Common myeloid progenitor, CD34-positive (primary cell): Measurements from ENCODE around the gene ACTR1A.
A peak's percentile ranks its signal among the peaks of the same experiment; 100 is the strongest.

ENCODE experiments used
- CTCF ChIA-PET: fragments of 350-600 bp; sonication (Branson Sonifier 250); formaldehyde crosslinking; loops from one replicate; lab custom pipeline; 2021; ENCODE audit warnings: antibody characterized with exemption; lab: Charles Lee
- POLR2A ChIA-PET: fragments of 350-600 bp; sonication (Branson Sonifier 250); formaldehyde crosslinking; loops from one replicate; lab custom pipeline; 2021; ENCODE audit warnings: antibody characterized with exemption; lab: Charles Lee
- DNase-seq, 3 donors: peaks; one replicate each; pipeline versions ENCODE4 v3.0.0 to v3.0.0-alpha.2; 2013
- H3K27ac ChIP-seq, 2 experiments: 1 replicate in 1 of 2; 2 replicates in 1 of 2; pipeline ENCODE4 v1.7.0; 2013; ENCODE audit warnings: inconsistent platforms in 2 of 2, low read length in 2 of 2, mild to moderate bottlenecking in 2 of 2, low read depth in 1 of 2, moderate library complexity in 1 of 2; ENCODE audit not compliant: severe bottlenecking in 2 of 2, insufficient read depth in 1 of 2, poor library complexity in 1 of 2
- H3K27me3 ChIP-seq, 5 experiments: replicated peaks in 2 of 5; 1 replicate in 3 of 5; 2 replicates in 2 of 5; pipeline versions ENCODE4 v1.6.1 to v1.7.0; 2013; ENCODE audit warnings: low read length in 4 of 5, mild to moderate bottlenecking in 2 of 5, moderate library complexity in 2 of 5, inconsistent platforms in 1 of 5; ENCODE audit not compliant: insufficient read depth in 5 of 5, control insufficient read depth in 4 of 5
- H3K36me3 ChIP-seq, 4 experiments: 1 replicate in 2 of 4; 2 replicates in 2 of 4; pipeline versions ENCODE4 v1.6.1 to v1.7.0; 2013; ENCODE audit warnings: low read length in 3 of 4, control low read depth in 1 of 4, mild to moderate bottlenecking in 1 of 4; ENCODE audit not compliant: control insufficient read depth in 4 of 4, insufficient read depth in 4 of 4
- H3K4me1 ChIP-seq, 4 experiments: 1 replicate in 3 of 4; 2 replicates in 1 of 4; pipeline versions ENCODE4 v1.6.1 to v1.7.1; 2013; ENCODE audit warnings: low read length in 3 of 4, mild to moderate bottlenecking in 3 of 4, control low read depth in 1 of 4, inconsistent platforms in 1 of 4, moderate library complexity in 1 of 4; ENCODE audit not compliant: control insufficient read depth in 4 of 4, insufficient read depth in 4 of 4; ENCODE audit errors: control extremely low read depth in 1 of 4
- H3K4me3 ChIP-seq, 7 experiments: 1 replicate in 4 of 7; 2 replicates in 3 of 7; pipeline versions ENCODE4 v1.5.1 to v1.7.0; 2013; ENCODE audit warnings: mild to moderate bottlenecking in 7 of 7, low read length in 6 of 7, moderate library complexity in 6 of 7, inconsistent platforms in 2 of 7, low read depth in 2 of 7, control low read depth in 1 of 7; ENCODE audit not compliant: insufficient read depth in 4 of 7, control insufficient read depth in 1 of 7; ENCODE audit errors: extremely low read depth in 1 of 7
- H3K9me3 ChIP-seq, 5 experiments: 1 replicate in 4 of 5; 2 replicates in 1 of 5; pipeline versions ENCODE4 v1.6.1 to v1.7.1; 2013; ENCODE audit warnings: low read length in 4 of 5, mild to moderate bottlenecking in 2 of 5, inconsistent platforms in 1 of 5, low read depth in 1 of 5, moderate library complexity in 1 of 5; ENCODE audit not compliant: control insufficient read depth in 4 of 5, insufficient read depth in 2 of 5; ENCODE audit errors: control extremely low read depth in 1 of 5
- WGBS: methylation state at CpG from one replicate; pipeline ENCODE4 v1.1.5; 2013; ENCODE audit not compliant: insufficient coverage; 5-methylcytosine and 5-hydroxymethylcytosine counted together

The ACTR1A gene

DNA sequence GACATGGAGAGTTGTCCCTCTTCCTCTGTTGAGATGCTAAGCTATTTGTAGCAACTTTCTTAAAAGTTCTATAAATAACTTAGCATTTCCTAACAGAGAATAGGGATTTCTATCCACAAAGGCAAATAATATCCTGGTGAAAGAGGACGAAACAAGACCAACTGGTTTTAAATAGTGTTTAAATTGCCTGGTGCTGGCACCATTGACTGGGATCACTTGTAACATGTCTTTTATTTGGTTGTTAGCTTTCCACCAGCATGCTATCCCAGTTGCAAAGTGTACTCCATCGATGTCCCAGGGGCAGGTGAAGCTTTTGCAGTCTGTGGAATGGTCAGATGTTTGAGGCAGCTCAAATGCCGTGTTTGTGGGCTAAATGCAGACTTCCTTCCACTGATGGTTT lies 5.0 kb upstream of the ACTR1A start:
- H3K27me3 ChIP-seq: no peaks in the 10 kb centered on the region
- DNase-seq: no peak
- ChIA-PET CTCF (interaction anchor here (0.6 to 3.9 kb wide), 6 partner anchors 11 to 277 kb away, joined by 3 to 23 read pairs (median 4); no protein-coding TSS in a partner anchor), POLR2A (no interaction called here)
- H3K4me1 ChIP-seq: peaks cover 15 to 54% (median 36%) of the 10 kb centered on the region in 4 experiments
- no peak overlapping the region for H3K27ac ChIP-seq
- no peaks in the 10 kb centered on the region for H3K9me3 ChIP-seq
- peaks cover 1 to 29% (median 18%) of the 10 kb centered on the region in 4 experiments for H3K36me3 ChIP-seq
- H3K4me3 ChIP-seq: no peak overlapping the region
- 100% methylated on average over 1 of the region's 3 CpGs for WGBS

DNA sequence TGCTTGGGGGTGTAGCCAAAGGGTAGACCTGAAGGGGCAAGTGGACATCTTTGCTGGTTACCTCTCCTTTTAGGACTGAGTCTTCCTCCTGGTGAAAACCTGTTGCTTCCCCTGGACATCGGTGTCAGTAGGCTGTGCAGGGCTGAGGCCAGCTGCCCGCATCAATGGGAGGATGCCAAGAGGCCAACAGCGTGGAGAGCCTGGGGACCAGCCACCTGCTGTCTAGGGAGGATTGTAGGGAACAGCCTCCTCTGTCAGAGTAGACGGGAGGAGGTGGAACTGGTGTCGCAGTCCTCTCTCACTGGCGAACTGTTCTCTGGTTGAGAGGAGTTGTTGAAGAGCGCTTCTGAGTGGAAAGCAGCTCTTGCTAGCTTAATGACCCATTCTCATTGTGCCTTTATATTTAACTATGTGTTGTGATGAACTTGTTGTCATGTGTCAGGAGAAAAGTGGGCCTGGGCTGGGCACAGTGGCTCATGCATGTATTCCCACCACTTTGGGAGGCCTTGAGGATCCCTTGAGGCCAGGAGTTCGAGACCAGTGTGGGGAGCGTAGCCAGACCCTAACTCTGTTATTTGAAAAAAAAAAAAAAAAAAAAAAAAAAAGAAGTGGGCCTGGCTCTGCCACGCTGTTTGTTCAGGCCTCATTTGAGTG lies 3.1 kb upstream of the ACTR1A start:
- peak overlapping the region in 3 of 7 experiments; percentile 90 to 97 (median 96) for H3K4me3 ChIP-seq
- no peaks in the 10 kb centered on the region for H3K27me3 ChIP-seq
- ChIA-PET CTCF (interaction anchor here (0.8 to 4.0 kb wide), 11 partner anchors 12 to 127 kb away, joined by 3 to 30 read pairs (median 4); no protein-coding TSS in a partner anchor), POLR2A (interaction anchor here (1.4 kb wide), 1 partner anchor 140 kb away, joined by 5 read pairs; no protein-coding TSS in a partner anchor)
- no peak for DNase-seq
- peak overlapping the region in 1 of 2 experiments; percentile 4 for H3K27ac ChIP-seq
- H3K9me3 ChIP-seq: no peaks in the 10 kb centered on the region
- H3K36me3 ChIP-seq: peaks cover 0 to 26% (median 16%) of the 10 kb centered on the region in 4 experiments
- H3K4me1 ChIP-seq: peaks cover 22 to 54% (median 36%) of the 10 kb centered on the region in 4 experiments
- 91% methylated on average over 7 of the region's 10 CpGs for WGBS

DNA sequence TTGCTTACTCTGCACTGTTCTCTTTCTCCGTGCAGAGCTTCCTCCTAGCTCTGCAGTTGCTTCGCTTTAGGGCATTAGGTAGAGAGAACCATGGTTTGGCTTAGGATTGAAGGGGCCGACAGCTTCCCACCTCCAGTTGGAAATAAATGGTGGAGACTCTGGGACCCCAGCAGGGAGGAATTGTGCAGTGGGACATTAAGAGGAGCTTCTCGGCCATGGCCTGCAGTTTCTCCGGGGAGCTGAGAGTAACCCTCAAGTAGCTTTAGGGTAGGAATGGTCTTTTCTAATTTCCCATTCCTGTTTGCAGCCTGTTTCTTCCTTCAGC lies 2.4 kb upstream of the ACTR1A start:
- ChIA-PET POLR2A (interaction anchor here (1.4 kb wide), 1 partner anchor 140 kb away, joined by 5 read pairs; no protein-coding TSS in a partner anchor), CTCF (interaction anchor here (0.7 to 4.0 kb wide), 17 partner anchors 12 to 215 kb away, joined by 3 to 30 read pairs (median 4); partner anchors contain the start of gene TRIM8)
- Histone ChIP-seq H3K36me3 (peaks cover 0 to 26% (median 15%) of the 10 kb centered on the region in 4 experiments), H3K27me3 (no peaks in the 10 kb centered on the region), H3K9me3 (no peaks in the 10 kb centered on the region), H3K27ac (peak overlapping the region; percentile 25 to 78), H3K4me1 (peaks cover 22 to 54% (median 37%) of the 10 kb centered on the region in 4 experiments), H3K4me3 (peak overlapping the region; percentile 74 to 99 (median 93))
- WGBS: 11% methylated on average over 5 of the region's 5 CpGs
- DNase-seq: no peak

DNA sequence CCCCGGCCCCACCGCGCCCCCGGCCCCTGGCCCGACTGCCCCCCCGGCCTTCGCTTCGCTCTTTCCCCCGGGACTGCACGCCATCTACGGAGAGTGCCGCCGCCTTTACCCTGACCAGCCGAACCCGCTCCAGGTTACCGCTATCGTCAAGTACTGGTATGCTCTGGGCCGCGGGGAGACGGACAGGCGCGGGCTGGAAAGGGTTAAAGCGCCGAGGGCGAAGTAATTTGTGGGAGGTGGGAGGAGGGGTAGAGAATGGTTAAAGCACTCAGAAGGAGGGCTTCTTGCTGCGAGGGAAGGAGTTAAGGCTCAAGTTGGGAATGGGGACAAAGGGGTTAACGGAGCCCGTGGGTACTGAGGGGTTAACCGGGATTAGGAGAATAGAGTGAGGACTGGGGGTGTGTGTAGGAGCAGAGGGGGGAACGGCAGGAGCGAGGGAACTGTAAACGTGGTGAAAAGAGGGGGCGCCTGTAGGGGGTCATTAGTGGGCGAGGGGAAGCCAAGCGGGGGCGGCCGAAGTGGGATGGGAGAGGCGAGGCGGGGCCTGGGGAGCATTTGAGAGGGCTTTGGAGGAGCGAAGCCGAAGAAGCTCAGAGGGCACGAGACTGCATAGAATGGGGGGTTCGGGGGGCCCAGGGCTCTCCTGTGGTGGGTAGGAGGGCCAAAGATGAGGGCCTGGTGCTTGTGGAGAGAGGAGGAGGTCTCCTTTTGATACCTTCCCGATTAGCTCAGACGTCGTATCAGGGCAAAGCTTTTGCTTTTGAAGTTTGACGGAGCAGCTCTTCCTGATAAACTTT lies 1.9 kb upstream of the ACTR1A start:
- no peaks in the 10 kb centered on the region for H3K9me3 ChIP-seq
- H3K36me3 ChIP-seq: peaks cover 0 to 26% (median 13%) of the 10 kb centered on the region in 4 experiments
- peak; percentile 34 to 67 (median 66) for DNase-seq
- ChIA-PET POLR2A (interaction anchor here (1.4 to 2.0 kb wide), 2 partner anchors 80 to 141 kb away, joined by 5 read pairs; no protein-coding TSS in a partner anchor), CTCF (interaction anchor here (0.6 to 4.0 kb wide), 21 partner anchors 13 to 215 kb away, joined by 3 to 30 read pairs (median 4); partner anchors contain the start of gene TRIM8)
- no peaks in the 10 kb centered on the region for H3K27me3 ChIP-seq
- under 1% methylated on average over 29 of the region's 47 CpGs for WGBS
- peak overlapping the region; percentile 74 to 99 (median 93) for H3K4me3 ChIP-seq
- H3K4me1 ChIP-seq: peaks cover 20 to 52% (median 39%) of the 10 kb centered on the region in 4 experiments
- H3K27ac ChIP-seq: peak overlapping the region; percentile 25 to 78

DNA sequence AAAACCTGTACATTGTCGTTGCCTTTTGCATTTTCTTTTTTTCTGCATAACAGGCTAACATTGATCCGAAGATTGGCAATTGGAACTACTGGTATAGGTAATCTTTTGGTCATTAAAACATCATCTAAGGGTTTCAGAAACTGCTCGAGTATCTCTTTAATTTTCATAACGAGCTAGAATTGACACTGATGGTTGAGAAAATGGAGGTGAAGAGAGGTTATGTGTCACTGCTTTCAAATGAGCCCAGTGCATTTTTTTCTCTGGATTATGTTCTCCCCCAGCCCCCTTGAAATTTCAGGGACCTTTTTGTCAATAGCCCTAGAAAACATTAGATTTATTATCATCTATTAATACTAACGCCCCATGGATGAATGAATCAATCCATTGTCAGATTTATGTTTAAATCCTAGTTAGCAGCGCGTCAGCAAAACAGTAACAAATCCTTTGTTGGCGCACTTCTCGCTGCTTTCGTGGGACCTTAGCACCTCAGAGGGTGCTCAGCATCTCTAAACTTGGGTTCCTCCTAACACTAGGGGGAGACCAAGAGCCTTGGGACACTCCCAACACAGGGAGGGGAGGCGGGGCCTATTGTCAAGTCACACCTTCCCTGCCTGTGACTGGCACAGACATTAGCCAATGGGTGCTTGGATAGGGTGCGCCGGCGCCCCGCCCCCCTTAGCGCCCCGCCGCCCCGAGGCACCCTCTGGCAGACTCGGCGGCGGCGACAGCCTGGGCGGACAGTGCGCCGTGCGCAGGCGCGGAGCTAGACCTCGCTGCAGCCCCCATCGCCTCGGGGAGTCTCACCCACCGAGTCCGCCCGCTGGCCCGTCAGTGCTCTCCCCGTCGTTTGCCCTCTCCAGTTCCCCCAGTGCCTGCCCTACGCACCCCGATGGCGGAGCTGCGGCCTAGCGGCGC lies 1.0 kb upstream of the ACTR1A start, which contains the start of gene SUFU:
TSS of gene SUFU (plus strand) at position 709 of the 915 bp plus-strand sequence. CDS start at position 890, 181 bp downstream.
- Histone ChIP-seq H3K4me3 (peak within 1 kb of the TSS; percentile 74 to 99 (median 96)), H3K4me1 (peaks cover 20 to 51% (median 36%) of the 10 kb centered on the region in 4 experiments), H3K27ac (peak within 1 kb of the TSS; percentile 25 to 93), H3K27me3 (no peaks in the 10 kb centered on the region), H3K9me3 (no peaks in the 10 kb centered on the region), H3K36me3 (peaks cover 0 to 21% (median 9%) of the 10 kb centered on the region in 4 experiments)
- CTCF ChIA-PET: interaction anchor here (0.6 to 4.0 kb wide), 21 partner anchors 8 to 216 kb away, joined by 3 to 30 read pairs (median 4); no protein-coding TSS in a partner anchor
- POLR2A ChIA-PET: interaction anchor here (0.8 to 2.0 kb wide), 2 partner anchors 43 to 80 kb away, joined by 3 to 5 read pairs; no protein-coding TSS in a partner anchor
- peak; percentile 99 to 100 (median 99) for DNase-seq
- under 1% methylated on average over 29 of the region's 44 CpGs for WGBS

DNA sequence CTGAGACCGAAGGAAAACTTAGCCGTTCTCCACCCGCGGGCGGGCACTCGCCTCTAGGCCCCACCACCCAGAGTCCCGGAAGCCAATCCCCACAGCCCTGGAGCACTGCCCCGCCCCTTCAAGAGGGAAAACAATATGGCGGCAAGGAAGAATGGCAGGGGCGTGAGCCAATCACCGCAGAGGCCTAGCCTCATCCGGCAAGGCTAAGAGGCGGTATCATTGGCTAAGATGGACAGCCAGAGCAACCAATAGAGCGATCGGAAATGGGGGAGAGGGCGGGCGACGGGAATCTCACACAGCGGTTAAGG lies 529 bp downstream of the ACTR1A start:
- no peaks in the 10 kb centered on the region for H3K27me3 ChIP-seq

More for the DNA sequence above, 529 bp downstream of the ACTR1A start:
- Histone ChIP-seq H3K4me1 (peaks cover 20 to 48% (median 36%) of the 10 kb centered on the region in 4 experiments), H3K27ac (peak overlapping the region; percentile 88 to 93), H3K36me3 (peaks cover 0 to 14% (median 4%) of the 10 kb centered on the region in 4 experiments), H3K9me3 (no peaks in the 10 kb centered on the region), H3K4me3 (peak overlapping the region; percentile 80 to 99 (median 96))
- 0% methylated on average over 10 of the region's 19 CpGs for WGBS
- POLR2A ChIA-PET: no interaction called here
- peak; percentile 99 to 100 (median 99) for DNase-seq
- CTCF ChIA-PET: interaction anchor here (1.5 to 4.0 kb wide), 7 partner anchors 11 to 143 kb away, joined by 3 to 30 read pairs (median 12); no protein-coding TSS in a partner anchor
